ENCODE data around the gene LAMC3. TPM values are rescaled to one million over a fixed set of nuclear protein-coding genes. Genes with fewer than 3 reads are reported as not detected.

The LAMC3 gene
- total RNA-seq, 1 donor: not detected

DNA sequence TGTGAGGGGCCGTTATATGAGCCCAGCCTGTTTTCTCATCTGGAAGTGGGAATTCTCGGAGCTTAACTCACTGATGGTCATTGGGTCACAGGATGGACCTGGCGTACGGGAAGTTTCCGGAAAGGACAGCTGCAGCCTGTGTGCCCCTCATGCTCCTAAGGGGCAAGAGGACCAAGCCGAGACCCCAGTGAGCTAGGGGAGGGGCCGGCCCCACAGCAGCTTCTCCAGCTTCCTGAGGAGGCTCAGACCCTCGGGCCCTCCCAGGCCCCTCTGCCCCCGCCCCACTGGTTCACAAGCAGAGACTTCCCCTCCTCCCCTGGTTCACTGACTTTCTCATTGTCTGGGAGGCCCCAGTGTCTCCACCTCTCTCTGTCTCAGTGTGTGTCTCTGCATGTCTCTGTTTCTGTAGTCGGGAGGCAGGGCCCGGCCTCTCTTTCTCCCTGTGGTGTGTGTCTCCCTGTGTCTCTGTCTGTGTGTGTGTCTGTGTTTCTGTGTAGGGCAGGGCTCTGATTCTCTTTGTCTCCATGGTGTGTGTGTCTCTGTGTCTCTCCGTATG lies 37.6 kb upstream of the LAMC3 start:
- H3K27me3 ChIP-seq (ENCODE audit: insufficient read depth, low read length): peaks cover 39% of the 10 kb centered on the region
- H3K9me3 ChIP-seq (ENCODE audit: low read depth, low read length): no peaks in the 10 kb centered on the region
- H3K36me3 ChIP-seq (ENCODE audit: insufficient read depth, low read length): no peaks in the 10 kb centered on the region
- TF ChIP-seq CTCF (IDR thresholded peaks at IDR 0.05; ENCODE audit: extremely low read depth, low read depth, low read length): no peak
- DNase-seq (ENCODE audit: insufficient read length, low spot score, missing footprints): peak; percentile 26
- H4K20me1 ChIP-seq (ENCODE audit: insufficient read depth, low read length): no peaks in the 10 kb centered on the region
- H3K4me1 ChIP-seq (ENCODE audit: insufficient read depth, low read length): no peaks in the 10 kb centered on the region
- H3K4me3 ChIP-seq (ENCODE audit: insufficient read depth, low read length): no peak overlapping the region
- H3K27ac ChIP-seq (ENCODE audit: low read depth, low read length): no peak overlapping the region
- no peak overlapping the region for H2AFZ ChIP-seq (ENCODE audit: low read length)
- no peak overlapping the region for H3K4me2 ChIP-seq (ENCODE audit: insufficient read depth, low read length)
- no peaks in the 10 kb centered on the region for H3K79me2 ChIP-seq (ENCODE audit: insufficient read depth, low read length)

GRCh38 chr9:130972277-130972956 lies 36.6 kb upstream of the LAMC3 start:
- Histone ChIP-seq H3K27ac (ENCODE audit: low read depth, low read length) (no peak overlapping the region), H3K4me1 (ENCODE audit: insufficient read depth, low read length) (no peaks in the 10 kb centered on the region), H3K27me3 (ENCODE audit: insufficient read depth, low read length) (peaks cover 44% of the 10 kb centered on the region), H3K9me3 (ENCODE audit: low read depth, low read length) (no peaks in the 10 kb centered on the region), H3K4me2 (ENCODE audit: insufficient read depth, low read length) (no peak overlapping the region), H3K4me3 (ENCODE audit: insufficient read depth, low read length) (no peak overlapping the region), H3K36me3 (ENCODE audit: insufficient read depth, low read length) (no peaks in the 10 kb centered on the region), H3K79me2 (ENCODE audit: insufficient read depth, low read length) (no peaks in the 10 kb centered on the region), H4K20me1 (ENCODE audit: insufficient read depth, low read length) (no peaks in the 10 kb centered on the region), H2AFZ (ENCODE audit: low read length) (no peak overlapping the region)
- DNase-seq (ENCODE audit: insufficient read length, low spot score, missing footprints): peak; percentile 51
- TF ChIP-seq CTCF (IDR thresholded peaks at IDR 0.05; ENCODE audit: extremely low read depth, low read depth, low read length): no peak

- Histone ChIP-seq H3K9me3 (ENCODE audit: low read depth, low read length) (no peaks in the 10 kb centered on the region), H3K36me3 (ENCODE audit: insufficient read depth, low read length) (no peaks in the 10 kb centered on the region), H3K27me3 (ENCODE audit: insufficient read depth, low read length) (peaks cover 51% of the 10 kb centered on the region), H4K20me1 (ENCODE audit: insufficient read depth, low read length) (no peaks in the 10 kb centered on the region), H2AFZ (ENCODE audit: low read length) (no peak overlapping the region), H3K4me2 (ENCODE audit: insufficient read depth, low read length) (no peak overlapping the region), H3K27ac (ENCODE audit: low read depth, low read length) (no peak overlapping the region), H3K4me3 (ENCODE audit: insufficient read depth, low read length) (no peak overlapping the region), H3K79me2 (ENCODE audit: insufficient read depth, low read length) (no peaks in the 10 kb centered on the region), H3K4me1 (ENCODE audit: insufficient read depth, low read length) (no peaks in the 10 kb centered on the region)
- peak; percentile 63 for DNase-seq (ENCODE audit: insufficient read length, low spot score, missing footprints)
- no peak for TF ChIP-seq CTCF (IDR thresholded peaks at IDR 0.05; ENCODE audit: extremely low read depth, low read depth, low read length)
Measured at GRCh38 chr9:130972957-130973685, 35.9 kb upstream of the LAMC3 start.

GRCh38 chr9:130973686-130974281 lies 35.2 kb upstream of the LAMC3 start:
- H3K4me1 ChIP-seq (ENCODE audit: insufficient read depth, low read length): no peaks in the 10 kb centered on the region
- peak; percentile 85 for DNase-seq (ENCODE audit: insufficient read length, low spot score, missing footprints)
- no peaks in the 10 kb centered on the region for H3K36me3 ChIP-seq (ENCODE audit: insufficient read depth, low read length)
- H2AFZ ChIP-seq (ENCODE audit: low read length): no peak overlapping the region
- H4K20me1 ChIP-seq (ENCODE audit: insufficient read depth, low read length): no peaks in the 10 kb centered on the region
- no peak overlapping the region for H3K27ac ChIP-seq (ENCODE audit: low read depth, low read length)
- no peaks in the 10 kb centered on the region for H3K79me2 ChIP-seq (ENCODE audit: insufficient read depth, low read length)
- H3K9me3 ChIP-seq (ENCODE audit: low read depth, low read length): no peaks in the 10 kb centered on the region
- H3K4me2 ChIP-seq (ENCODE audit: insufficient read depth, low read length): no peak overlapping the region
- no peak for TF ChIP-seq CTCF (IDR thresholded peaks at IDR 0.05; ENCODE audit: extremely low read depth, low read depth, low read length)
- no peak overlapping the region for H3K4me3 ChIP-seq (ENCODE audit: insufficient read depth, low read length)
- peaks cover 51% of the 10 kb centered on the region for H3K27me3 ChIP-seq (ENCODE audit: insufficient read depth, low read length)
